HG03045 (cell line): Measurements from ENCODE around the gene NTF4.
"Not testable (repeated sequence)": the region's sequence is repeated elsewhere in the genome, so short reads cannot be mapped to it uniquely, and the experiment has no call there.

Experiments used
- ATAC-seq: cut with Tn5 transposase; IDR thresholded peaks from one replicate; pipeline ENCODE4 v1.9.1; 2021; ENCODE audit warnings: mild to moderate bottlenecking, moderate library complexity; ENCODE audit not compliant: unreplicated experiment

NTF4 gene

GRCh38 chr19:49057636-49058234, 6.9 kb downstream of the NTF4 start, which contains the start of gene CGB7:
Gene CGB7, minus strand, starts transcription at chr19:49057749. Its CDS starts 2,374 bp downstream, at chr19:49055375.
- ATAC-seq: no peak

GRCh38 chr19:49056902-49057596, 7.6 kb downstream of the NTF4 start:
- ATAC-seq: not testable (repeated sequence)

GRCh38 chr19:49056101-49056901, 8.3 kb downstream of the NTF4 start:
- ATAC-seq: no peak

- ATAC-seq: not testable (repeated sequence)
Measured at GRCh38 chr19:49050376-49051033, 14.1 kb downstream of the NTF4 start.

- not testable (repeated sequence) for ATAC-seq
Measured at GRCh38 chr19:49049834-49050233, 14.8 kb downstream of the NTF4 start.

GRCh38 chr19:49049011-49049410, 15.6 kb downstream of the NTF4 start, which contains the start of gene CGB8:
Gene CGB8, minus strand, starts transcription at chr19:49049111. Its CDS starts 372 bp downstream, at chr19:49048739.
- ATAC-seq: not testable (repeated sequence)

GRCh38 chr19:49043548-49043947, 21.1 kb downstream of the NTF4 start, which contains the start of gene CGB5:
Gene CGB5, plus strand, starts transcription at chr19:49043848. Its CDS starts 362 bp downstream, at chr19:49044210.
- ATAC-seq: not testable (repeated sequence)

GRCh38 chr19:49042666-49043065, 22.0 kb downstream of the NTF4 start:
- not testable (repeated sequence) for ATAC-seq

- ATAC-seq: no peak
Measured at GRCh38 chr19:49042177-49042576, 22.4 kb downstream of the NTF4 start.

- ATAC-seq: not testable (repeated sequence)
Measured at GRCh38 chr19:49039736-49040135, 24.9 kb downstream of the NTF4 start.

GRCh38 chr19:49038557-49039276, 25.9 kb downstream of the NTF4 start:
- not testable (repeated sequence) for ATAC-seq

- not testable (repeated sequence) for ATAC-seq
Measured at GRCh38 chr19:49038111-49038510, 26.5 kb downstream of the NTF4 start.

- ATAC-seq: not testable (repeated sequence)
Measured at GRCh38 chr19:49036815-49037214, 27.8 kb downstream of the NTF4 start, which contains the start of gene CGB1. Gene CGB1, minus strand, starts transcription at chr19:49036895. Its CDS starts 184 bp downstream, at chr19:49036711.

GRCh38 chr19:49031642-49032301, 32.8 kb downstream of the NTF4 start, which contains the start of gene CGB2:
Gene CGB2, plus strand, starts transcription at chr19:49031890. Its CDS starts 206 bp downstream, at chr19:49032096.
- not testable (repeated sequence) for ATAC-seq

GRCh38 chr19:49030323-49030722, 34.3 kb downstream of the NTF4 start:
- ATAC-seq: not testable (repeated sequence)

GRCh38 chr19:49029749-49030148, 34.9 kb downstream of the NTF4 start:
- not testable (repeated sequence) for ATAC-seq

GRCh38 chr19:49028686-49029085, 35.9 kb downstream of the NTF4 start:
- not testable (repeated sequence) for ATAC-seq

- not testable (repeated sequence) for ATAC-seq
Measured at GRCh38 chr19:49025599-49025998, 39.0 kb downstream of the NTF4 start.

GRCh38 chr19:49025088-49025487, 39.5 kb downstream of the NTF4 start:
- ATAC-seq: not testable (repeated sequence)
